Ovary (tissue), 3 donors: ENCODE measurements around the gene TEDDM1.

Source experiments
- CTCF ChIP-seq, 3 donors: fragments of 450-650 bp in 2 of 3; fragments of 200-600 bp in 1 of 3; IDR thresholded peaks; one replicate each; pipeline versions ENCODE4 v1.5.1 to v1.8.0; 2016 to 2022; ENCODE audit warnings: antibody characterized with exemption in 3 of 3, mild to moderate bottlenecking in 1 of 3
- EP300 ChIP-seq: sonication (generic); formaldehyde crosslinking; IDR thresholded peaks from one replicate; pipeline ENCODE4 v1.6.1; 2017; ENCODE audit warnings: antibody characterized with exemption
- donor health status: DM: no; HTN: no; CAD: no.

- TF ChIP-seq EP300 (no peak), CTCF (IDR thresholded peaks at IDR 0.05) (no peak)
These were observed 16.0 kb downstream of the TEDDM1 start for GRCh38 chr1:182384387-182384960.
